Medulla oblongata (tissue), 1 donor: ENCODE data around the gene ZFYVE9.
"Not testable (repeated sequence)": the region's sequence is repeated elsewhere in the genome, so short reads cannot be mapped to it uniquely, and the experiment has no call there.

Experiments used
- DNase-seq: peaks from one replicate; pipeline ENCODE4 v3.0.0-alpha.2; 2015; ENCODE audit errors: extremely low spot score

Gene ZFYVE9

GRCh38 chr1:52150946-52151345 lies 9.1 kb downstream of the ZFYVE9 start:
- DNase-seq = no peak

GRCh38 chr1:52152572-52152971 lies 10.7 kb downstream of the ZFYVE9 start:
- no peak for DNase-seq

DNA sequence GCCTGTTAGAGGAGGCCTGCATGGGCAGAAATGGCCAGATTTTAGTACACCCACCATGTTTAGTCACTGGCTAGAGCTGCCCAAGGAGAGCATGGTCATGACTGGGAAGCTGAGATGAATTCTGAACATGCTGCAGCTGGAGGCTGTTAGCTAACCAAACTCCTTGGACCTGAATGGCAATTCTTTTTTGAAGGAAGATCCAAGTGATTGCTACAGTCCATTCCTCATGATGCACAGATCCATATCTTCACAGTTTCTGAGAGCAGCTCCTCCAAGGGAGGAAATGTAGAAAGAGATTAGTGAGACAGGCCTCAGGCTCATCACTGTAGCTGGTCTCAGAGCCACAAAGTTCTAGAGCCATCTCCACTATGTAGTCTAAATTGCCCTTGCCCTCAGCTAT lies 11.1 kb downstream of the ZFYVE9 start:
- DNase-seq = no peak

DNA sequence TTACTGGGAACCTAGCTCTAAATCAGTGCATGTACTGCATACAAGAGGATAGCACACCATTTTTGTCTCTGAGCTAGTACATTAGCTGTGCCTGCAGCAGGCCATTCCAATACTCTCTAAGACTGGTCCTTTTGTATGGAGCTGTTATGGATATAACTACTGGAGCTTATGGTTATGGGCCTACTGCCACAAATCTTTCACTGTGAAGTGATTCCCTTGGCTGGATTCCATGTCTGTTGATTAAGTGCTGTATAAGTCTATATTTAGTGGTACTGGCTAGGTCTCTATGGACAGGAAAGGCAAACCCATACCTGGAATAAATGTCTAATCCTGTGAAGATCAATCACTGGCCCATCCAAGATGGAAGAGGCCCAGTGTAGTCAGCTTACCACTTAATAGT lies 12.0 kb downstream of the ZFYVE9 start:
- DNase-seq = no peak

GRCh38 chr1:52156460-52156859 lies 14.6 kb downstream of the ZFYVE9 start:
- no peak for DNase-seq

DNA sequence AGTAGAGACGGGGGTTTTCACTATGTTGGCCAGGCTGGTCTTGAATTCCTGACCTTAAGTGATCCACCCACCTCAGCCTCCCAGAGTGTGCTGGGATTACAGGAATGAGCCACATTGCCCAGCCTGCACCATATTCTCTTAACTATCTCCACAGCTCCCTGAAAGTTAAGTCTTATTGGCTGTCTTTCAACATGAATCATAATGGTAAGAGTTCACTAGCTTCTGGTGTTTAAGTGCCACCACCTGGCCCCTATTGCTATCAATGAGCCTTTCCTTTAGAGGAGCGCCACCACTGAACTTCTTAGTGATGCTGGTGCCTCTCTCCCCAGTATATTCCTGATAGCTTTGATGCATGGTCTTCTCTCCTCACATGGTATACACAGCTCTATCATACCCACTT lies 15.7 kb downstream of the ZFYVE9 start:
- no peak for DNase-seq

DNA sequence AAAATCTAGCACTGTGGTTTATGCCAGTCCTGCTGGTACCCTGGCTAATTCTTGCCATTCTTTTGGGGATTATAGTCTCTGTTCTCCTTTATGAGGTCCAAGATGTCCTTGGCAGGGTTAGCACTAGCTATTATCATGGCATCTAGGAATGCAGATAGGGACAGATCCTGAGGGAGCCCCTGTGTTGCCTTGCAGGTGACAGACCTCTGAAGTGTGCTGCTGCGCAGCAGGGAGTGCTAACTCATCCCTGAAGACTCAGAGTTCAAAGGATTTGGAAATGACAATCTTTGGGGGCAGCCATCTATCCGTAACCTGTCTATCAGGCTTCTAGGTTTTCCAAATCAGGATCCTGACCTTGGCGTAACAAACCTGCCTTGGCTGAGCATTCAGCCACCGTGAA lies 16.3 kb downstream of the ZFYVE9 start:
- DNase-seq = no peak

- DNase-seq = no peak
These were observed 17.3 kb downstream of the ZFYVE9 start for GRCh38 chr1:52159033-52159789.

DNA sequence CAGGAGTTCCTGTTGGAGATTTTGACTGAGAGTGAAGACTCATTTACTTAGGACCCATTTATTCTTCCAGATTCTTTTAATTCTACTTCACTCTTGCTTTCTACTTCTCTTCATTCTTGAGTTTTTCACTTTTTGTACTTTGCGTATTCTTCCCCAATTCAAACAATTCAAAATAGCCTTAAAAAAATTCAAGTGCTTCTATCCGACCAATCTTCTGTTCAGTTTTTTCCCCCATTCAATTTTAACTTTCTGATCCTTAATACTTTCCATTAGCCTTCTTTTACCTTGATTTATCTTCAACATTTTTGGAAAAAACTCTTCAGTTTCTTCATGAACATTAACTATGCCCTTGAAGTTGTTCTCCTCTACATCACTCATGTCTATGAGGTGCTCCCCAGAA lies 21.1 kb downstream of the ZFYVE9 start:
- no peak for DNase-seq

GRCh38 chr1:52164604-52165003 lies 22.7 kb downstream of the ZFYVE9 start:
- no peak for DNase-seq

DNA sequence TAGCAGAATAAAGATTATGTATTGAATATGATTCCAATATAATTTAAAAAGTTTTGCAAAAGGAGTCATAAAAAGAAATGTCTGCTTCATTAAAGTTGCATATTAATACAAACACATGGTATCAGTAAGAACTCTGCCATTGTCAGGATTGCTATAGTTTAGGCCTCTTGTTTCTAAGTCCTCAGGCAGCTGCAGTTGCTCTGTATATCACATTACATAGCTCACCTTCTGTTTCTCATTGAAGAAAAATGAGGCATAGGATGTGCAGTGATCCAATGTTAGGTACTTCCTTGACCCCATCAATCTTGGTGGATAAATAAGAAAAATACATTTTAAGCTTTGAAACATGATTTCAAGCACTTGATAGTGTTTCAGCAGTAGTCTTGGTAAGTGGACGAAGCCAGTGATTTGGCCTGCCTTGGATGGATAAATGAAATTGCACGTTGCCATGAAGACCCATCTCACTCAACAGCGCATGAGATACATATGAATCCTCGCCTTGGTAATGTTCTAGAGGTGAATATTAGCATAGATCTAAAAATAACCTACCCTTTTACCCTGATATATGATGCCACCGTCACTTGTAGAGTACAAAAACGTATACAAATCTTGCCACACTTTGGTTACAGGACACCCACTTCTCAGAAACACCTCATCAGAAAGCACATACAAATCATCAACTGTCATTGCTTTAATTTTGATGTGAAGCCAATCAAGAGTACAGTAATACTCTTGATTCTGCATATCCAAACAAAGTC lies 25.3 kb downstream of the ZFYVE9 start:
- no peak for DNase-seq

- no peak for DNase-seq
These were observed 26.6 kb downstream of the ZFYVE9 start for GRCh38 chr1:52168373-52169080.

GRCh38 chr1:52171149-52171548 lies 29.3 kb downstream of the ZFYVE9 start:
- DNase-seq = not testable (repeated sequence)

- no peak for DNase-seq
These were observed 37.2 kb downstream of the ZFYVE9 start for GRCh38 chr1:52179073-52179472.

DNA sequence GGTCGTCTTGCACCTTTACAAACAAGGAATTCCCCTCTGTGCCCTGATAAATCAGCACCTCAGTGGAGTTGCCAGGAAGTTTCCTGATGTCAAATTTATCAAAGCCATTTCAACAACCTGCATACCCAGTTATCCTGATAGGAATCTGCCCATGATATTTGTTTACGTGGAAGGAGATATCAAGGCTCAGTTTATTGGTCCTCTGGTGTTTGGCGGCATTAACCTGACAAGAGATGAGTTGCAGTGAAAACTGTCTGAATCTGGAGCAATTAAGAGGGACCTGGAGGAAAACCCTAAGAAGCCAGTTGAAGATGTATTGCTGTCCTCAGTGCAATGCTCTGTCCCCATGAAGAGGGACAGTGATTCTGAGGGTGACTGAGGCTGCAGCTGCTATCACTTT lies 38.3 kb downstream of the ZFYVE9 start:
- DNase-seq = no peak

- not testable (repeated sequence) for DNase-seq
These were observed 39.9 kb downstream of the ZFYVE9 start for GRCh38 chr1:52181759-52182158.

GRCh38 chr1:52182328-52182727 lies 40.4 kb downstream of the ZFYVE9 start:
- not testable (repeated sequence) for DNase-seq

DNA sequence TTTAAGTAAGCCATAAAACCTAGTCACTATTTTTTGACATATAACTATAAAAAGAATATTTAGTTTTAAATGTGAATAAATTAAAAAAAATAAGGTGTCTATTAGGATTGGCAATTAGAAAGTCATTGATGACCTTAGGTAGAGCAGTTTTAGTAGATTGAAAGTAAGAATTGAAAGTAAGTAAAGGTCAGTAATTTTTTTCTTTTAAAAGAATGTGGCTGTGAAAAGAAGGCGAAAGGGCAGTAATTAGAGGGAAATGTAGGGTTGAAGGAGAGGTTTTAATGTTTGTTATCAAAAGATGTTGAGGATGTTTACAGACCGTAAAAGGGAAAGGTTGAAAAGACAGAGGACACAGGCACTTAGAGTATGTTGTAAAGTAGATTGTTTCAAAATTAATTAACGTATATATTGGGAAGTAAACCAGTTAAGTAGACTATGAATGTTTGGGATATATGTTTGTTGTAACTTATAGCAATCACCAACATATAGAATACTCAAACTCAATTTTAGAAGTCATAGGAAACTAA lies 41.0 kb downstream of the ZFYVE9 start:
- DNase-seq = no peak

GRCh38 chr1:52186449-52186848 lies 44.6 kb downstream of the ZFYVE9 start:
- no peak for DNase-seq

DNA sequence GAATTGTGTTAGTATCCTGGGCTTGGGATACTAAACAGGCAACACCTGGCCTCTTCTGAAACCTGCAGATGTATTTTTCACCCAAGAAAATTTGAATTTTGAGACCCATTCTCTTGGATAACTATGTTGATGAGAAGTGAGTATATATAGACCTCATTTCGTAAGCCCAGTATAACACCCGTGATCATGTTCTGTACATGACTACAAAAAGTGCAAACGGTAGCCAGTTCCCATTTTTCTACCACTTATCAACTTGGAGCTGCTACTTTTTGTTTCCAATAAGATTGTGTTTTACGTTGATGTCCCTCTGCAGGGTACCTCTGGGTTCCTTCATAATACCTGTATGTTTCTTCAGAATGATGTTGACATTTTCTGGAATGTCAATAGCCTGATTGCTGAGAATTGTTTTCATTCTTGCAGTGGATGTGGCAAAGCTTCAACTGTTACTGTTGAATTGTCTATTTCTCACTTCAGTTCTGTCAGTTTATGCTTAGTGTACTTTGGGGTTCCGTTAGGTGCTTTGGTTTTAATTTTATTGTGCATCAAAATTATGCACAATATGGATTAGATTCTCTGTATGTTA lies 48.1 kb downstream of the ZFYVE9 start:
- no peak for DNase-seq

DNA sequence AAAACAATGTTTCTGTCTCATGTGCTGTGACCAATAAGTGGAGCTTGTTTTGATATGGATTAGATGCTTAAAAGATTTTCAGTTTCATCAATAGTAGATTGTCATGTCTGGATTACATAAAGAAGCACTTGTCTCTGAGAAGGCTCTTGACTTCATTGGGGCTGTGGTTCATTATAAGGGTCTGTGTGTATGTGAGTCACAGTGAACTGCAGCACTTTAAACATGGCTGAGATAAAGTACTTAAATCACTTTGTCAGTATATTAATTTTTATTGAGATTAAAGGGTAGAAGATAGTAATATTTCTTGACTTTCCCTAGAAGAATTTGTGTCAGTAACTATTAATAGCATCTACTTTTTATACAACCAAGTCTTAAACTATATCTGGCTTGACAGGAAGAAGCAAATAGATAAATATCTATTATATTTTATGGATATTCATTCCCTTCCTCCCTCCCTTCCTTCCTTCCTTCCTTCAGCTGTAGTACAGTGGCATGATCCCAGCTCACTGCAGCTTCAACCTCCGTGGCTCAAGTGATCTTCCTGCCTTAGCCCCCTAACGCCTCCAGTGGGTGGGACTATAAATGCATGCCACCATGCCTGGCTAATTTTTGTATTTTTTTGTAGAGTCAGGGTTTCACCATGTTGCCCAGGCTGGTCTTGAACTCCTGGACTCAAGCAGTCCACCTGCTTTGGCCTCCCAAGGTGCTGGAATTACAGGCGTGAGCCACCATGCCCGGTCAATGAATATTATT lies 48.8 kb downstream of the ZFYVE9 start:
- DNase-seq = no peak
